SW 1271 (cell line): ENCODE measurements around the gene RAPGEF4.
"Not testable (repeated sequence)": the region's sequence is repeated elsewhere in the genome, so short reads cannot be mapped to it uniquely, and the experiment has no call there.

Source experiments
- DNase-seq, 2 experiments: peaks; one replicate each; lab custom pipeline; 2025; lab: John Stamatoyannopoulos, UW

Gene RAPGEF4

DNA sequence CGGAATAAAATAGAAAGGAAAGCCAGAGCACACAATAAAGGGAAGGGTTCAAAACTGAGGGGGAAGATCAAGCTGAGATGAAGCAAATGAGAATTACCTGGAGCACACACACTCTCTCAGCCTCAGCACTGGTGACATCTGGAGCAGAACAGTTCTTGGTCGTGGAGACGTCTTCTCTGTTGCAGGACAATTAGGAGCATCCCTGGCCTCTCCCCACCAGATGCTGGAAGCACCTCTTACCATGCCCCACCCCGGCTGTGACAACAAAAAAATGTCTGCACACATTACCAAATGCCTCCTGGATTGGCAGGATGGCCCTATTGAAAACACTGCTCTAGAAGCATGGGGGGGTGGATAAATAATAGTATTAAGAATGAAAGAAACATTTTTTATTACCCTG, 296.4 kb downstream of the RAPGEF4 start:
- DNase-seq: no peak

DNA sequence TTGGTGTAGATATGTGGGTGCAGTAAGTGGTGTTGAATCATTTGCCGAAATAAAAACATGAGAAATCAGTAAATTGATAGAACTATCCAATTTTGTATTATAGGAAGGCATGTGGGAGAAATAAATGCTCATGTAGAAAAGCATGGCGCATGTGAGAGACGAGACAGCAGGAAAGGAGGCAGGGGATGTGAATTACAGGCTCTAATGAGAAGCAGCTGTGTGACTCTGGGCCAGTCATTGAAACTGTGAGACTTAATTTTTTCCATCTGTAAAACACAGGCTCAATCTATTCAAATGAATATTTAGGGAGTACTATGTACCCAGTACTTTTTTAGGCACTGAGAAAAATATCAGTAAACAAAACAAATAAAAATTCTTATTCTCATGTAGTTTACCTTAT, 297.4 kb downstream of the RAPGEF4 start:
- no peak for DNase-seq

- no peak for DNase-seq
Observed at GRCh38 chr2:173034143-173034542, 298.5 kb downstream of the RAPGEF4 start.

DNA sequence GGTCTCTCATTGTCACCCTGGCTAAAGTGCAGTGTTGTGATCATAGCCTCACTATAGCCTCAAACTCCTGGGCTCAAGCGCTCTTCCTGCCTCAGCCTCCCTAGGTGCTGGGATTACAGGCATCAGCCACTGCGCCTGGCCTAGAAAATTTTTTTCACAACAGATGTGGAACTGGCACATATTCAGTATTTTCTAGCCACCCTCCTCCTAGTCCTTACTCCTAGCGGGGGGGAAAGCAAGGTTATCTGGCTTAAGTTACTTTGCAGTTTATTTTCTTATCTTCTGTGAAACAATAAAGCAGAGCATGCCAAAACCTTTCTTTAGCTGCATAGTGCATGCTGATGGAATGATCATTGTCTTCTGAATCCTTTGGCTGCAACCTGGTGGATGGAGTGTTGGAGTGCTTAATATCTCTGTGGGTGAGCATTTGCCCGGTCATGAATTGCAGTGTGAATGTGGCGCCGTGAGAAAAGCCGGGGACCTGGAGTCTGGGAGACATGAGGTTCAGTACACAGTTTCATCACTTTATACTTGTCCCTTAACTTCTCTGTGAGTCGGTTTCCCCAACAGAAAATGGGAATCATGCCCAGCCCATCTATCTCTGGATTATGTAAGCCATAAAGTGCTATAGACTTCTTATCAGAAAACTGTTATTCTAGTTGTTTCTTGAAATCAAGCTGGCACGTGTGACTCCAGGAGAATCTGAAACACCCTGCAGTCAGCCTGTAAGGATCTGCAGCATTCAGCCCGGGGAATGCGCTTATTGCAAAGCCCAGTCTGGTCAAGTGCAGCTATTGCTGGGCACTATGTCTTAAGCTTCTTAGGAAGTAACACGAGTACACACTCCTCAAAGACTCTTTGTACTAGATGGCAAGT, 301.8 kb downstream of the RAPGEF4 start:
- DNase-seq: no peak

GRCh38 chr2:173038257-173038656, 302.6 kb downstream of the RAPGEF4 start:
- DNase-seq: not testable (repeated sequence)

DNA sequence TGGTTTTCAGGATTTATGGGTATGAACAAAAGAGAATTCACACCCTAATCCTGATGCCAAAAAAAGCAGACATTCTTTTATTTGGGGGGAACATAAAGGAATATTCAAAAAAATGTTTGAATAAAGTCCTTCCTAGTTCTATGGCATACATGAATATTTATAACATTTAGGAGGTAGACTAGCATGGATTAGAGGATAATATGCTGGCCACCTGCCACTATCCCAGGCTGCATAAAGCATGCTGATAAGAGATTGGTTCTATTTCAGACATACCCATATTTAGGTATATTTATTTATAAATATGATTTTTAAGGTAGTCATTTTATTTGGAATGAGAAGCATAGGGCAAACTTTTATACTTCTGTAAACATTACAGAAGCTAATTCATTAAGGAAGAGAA, 305.1 kb downstream of the RAPGEF4 start:
- DNase-seq: no peak

DNA sequence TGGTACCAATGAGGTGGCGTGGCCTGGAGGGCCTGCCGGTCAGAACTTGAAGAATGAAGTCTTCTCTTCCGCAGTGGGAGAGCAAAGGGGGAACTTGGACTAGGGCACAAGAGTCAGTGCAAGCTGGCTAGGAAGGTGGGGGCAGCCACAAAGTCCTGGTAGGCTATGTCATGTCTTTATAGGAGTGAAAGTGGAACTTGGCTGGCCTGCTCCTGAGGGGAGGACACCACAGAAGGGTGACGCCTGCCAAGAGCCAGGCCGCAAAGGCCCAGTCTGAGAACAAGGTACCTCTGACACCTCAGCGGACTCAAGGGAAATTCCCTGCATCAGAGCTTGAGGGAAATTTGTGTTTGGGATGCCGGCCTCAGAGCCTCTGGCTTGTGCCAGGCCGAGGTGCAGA, 307.8 kb downstream of the RAPGEF4 start:
- no peak for DNase-seq

DNA sequence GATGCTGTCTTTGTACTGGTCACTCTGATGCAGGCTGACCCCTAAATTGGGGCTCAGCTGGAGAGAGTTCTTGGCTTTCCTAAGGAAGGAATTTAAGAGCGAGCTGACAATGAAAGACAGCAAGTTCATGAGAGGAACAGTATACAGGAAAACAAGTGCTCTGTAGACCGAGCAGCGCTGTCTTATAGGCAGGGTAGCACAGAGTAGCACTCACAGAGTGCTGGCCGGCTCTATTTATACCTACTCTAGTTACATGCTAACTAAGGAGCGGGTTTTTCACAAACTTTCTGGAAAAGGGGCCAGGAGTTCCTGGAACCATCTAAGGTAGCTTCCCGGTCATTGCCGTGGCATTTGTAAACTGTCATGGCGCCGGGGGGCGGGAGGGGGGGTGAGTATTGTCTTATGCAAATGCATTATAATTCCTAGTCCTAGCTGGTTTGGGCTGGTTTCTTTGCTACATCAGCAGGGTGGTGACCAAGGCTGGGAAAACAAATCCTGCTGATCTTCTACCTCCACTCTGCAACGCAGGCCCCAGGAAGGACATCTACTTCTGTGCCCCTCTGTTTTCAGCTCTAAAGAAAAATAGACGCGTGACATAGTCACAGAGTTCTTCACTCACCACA, 308.4 kb downstream of the RAPGEF4 start:
- no peak for DNase-seq

GRCh38 chr2:173044686-173045085, 309.0 kb downstream of the RAPGEF4 start:
- no peak for DNase-seq

DNA sequence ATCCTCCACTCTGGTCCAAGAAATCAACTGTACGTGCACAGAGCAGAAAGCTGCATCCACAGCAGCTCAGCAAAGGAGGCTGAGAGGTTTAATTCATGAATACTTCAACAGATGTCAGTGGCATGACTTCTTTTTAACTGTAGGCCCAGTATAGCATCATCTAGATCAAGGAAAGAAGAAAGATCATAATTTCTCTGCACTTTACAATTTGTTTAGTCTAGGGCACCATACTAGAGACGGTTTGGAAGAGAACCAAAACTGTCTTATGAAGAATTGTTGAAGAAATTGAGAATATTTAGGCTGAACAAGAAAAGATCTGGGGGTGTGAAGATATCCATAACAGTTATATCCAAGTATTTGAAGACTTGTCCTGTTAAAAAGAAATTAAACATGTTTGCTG, 309.5 kb downstream of the RAPGEF4 start:
- DNase-seq: no peak

- peak in 1 of 2 experiments; percentile 48 for DNase-seq
Observed at GRCh38 chr2:173048522-173048896, 312.9 kb downstream of the RAPGEF4 start.

DNA sequence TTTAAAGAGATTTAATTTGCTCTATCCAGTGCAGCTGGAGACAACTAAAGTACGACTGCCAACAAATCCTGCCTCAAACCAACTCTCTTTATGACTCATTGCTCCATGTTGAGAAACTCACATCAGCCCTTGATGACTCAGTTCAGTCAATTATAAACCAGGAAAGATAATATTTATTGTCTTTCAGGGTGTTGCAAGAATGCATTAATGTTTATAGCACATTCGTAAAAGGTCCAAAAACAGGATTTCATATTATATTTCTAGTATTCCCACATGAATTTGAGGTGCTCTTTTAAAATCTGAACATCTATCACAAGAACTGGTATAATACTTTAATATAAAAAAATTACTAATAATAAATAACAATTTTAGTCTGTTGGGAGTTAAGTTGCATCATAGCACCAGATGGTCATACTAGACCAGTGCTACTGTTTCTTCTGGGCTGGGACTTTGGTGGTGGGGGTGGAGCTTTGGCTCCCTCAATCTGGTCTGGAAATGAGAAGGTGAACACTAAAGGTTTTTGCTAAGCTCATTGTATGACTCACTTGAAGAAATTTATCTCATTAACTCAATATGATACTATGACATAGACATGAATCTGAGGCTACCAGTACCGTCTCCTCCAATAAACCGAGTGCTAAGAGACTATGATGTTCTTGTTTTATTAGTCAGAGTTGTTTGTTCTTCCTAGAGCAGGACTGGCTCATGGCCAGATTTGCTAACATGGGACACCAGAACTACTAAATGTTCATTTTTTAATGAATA, 313.4 kb downstream of the RAPGEF4 start:
- peak; percentile 62 to 90 for DNase-seq

DNA sequence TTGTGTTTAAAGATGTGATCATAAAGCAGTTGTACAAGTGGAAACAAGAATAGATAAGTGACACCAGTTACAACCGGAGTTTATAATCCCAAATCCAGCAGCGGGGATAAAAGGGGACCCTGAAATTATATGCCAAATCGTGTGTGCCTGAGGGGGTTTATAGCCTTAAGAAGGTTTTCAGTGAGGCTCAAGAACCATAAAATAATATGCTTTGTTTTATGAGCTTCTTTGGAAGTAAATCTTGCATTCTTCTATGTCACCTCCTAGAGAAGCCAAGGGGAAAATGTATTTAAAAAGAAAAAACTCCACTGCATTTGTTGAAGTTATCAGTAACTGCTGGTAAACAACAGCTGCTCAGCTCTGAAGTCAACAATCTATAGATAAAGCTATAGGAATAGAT, 314.2 kb downstream of the RAPGEF4 start:
- DNase-seq: no peak

GRCh38 chr2:173050684-173051083, 315.0 kb downstream of the RAPGEF4 start:
- no peak for DNase-seq

DNA sequence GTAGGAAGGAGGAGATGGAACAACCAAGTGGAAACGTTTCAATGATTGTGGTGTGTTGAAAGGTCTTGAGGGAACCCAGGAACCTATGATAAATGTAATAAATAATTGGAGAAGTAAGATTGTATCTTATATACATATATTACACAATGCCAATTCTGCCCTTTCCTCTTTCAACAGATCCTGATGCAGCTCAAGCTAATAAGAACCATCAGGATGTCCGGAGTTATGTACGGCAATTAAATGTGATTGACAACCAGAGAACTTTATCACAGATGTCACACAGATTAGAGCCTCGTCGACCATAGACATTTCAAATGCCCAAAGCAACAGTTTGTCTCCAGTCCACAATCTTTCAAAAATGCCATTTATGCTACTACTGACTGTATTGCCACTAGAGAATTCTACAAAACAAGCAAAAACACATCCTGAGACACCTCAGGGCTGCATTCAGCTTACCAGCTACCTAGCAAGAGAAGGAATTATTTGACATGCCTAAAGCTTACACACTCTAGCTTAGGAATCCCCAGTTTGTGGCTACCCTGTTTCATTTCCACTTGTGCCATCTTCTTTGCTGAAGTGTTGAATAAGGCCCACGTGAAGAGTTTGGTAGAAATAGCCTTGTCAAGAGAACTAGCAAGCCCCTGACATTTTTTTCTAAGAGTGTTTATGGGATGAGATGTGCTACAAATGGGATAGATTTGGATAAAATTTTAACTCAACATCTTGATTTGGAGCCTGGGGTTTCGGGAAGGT, 316.0 kb downstream of the RAPGEF4 start:
- DNase-seq: no peak

GRCh38 chr2:173053043-173053699, 317.5 kb downstream of the RAPGEF4 start:
- peak in 1 of 2 experiments; percentile 20 for DNase-seq

DNA sequence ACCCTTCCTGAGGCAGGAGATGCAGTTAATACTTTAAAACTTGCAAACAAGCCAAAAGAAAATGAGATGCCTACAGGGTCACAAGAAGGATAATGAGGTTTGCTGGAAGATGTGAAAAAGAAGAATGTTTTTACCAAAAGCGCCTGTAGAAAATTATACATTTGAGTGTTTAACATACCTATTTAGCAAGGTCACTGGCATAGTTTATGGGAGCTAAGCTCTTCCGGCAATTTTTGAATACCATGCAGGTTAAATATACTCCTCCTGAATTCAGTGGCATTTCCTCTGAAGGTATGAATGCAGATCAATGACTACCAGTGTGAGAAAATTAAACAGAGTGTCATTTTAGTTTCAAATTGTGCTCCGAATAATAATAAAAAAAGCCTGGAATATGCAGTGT, 318.8 kb downstream of the RAPGEF4 start:
- DNase-seq: peak in 1 of 2 experiments; percentile 31

GRCh38 chr2:173056705-173057364, 321.2 kb downstream of the RAPGEF4 start:
- no peak for DNase-seq

DNA sequence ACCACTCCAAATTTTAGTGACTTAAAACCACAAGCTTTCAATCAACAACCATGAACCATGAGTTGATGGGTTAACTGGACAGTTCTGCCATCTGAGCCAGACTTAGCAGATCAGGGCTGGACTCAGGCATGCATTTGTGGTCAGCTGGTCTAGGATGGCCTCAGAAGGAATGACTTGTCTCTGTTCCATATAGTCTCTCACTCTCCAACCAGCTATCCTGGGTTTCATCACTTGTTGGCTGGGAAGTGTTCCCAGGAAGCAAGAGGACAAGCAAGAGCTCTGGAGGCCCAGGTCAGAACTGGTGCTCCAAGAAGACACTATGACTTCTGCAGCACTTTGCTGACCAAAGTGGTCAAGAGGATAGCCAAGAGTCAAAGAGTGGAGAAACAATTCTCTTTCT, 322.5 kb downstream of the RAPGEF4 start:
- no peak for DNase-seq

DNA sequence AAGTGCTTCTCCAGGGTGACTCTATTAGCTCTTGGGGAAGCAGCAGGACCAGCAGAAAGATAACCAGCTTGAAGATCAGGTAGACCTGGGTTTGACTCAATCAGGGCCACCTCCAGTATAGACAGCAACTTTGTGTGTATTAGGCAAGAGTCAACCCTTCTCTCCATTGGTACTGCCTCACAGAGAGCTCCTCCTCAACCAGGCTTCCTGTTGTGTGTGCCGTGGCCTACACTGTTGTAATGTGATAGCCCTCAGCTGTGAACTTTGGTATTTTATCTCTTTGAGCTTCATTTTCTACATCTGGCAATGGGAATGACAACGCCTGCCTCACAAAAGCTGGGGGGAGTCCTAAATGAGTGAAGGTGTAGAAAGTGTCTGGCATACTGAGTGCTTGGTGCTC, 323.0 kb downstream of the RAPGEF4 start:
- no peak for DNase-seq

- no peak for DNase-seq
Observed at GRCh38 chr2:173059292-173059691, 323.6 kb downstream of the RAPGEF4 start.
